Body of pancreas (tissue), 4 donors: ENCODE results near the gene CAMK2D. TPM values are rescaled to one million over a fixed set of nuclear protein-coding genes. Genes with fewer than 3 reads are reported as not detected.

Experiments used
- ATAC-seq: fragments of 150-250 bp; one replicate; pipeline ENCODE4 v1.9.1; 2016
- DNase-seq, 4 donors: peaks; one replicate each; pipeline ENCODE4 v3.0.0-alpha.2; 2019
- H3K27ac ChIP-seq, 4 donors: fragments of 200-600 bp; sonication (generic); 1 replicate in 3 of 4; 2 replicates in 1 of 4; pipeline versions ENCODE4 v1.5.1 to v1.6.1; 2016 to 2019; ENCODE audit warnings: mild to moderate bottlenecking in 1 of 4, mixed read lengths in 1 of 4, moderate library complexity in 1 of 4
- H3K27me3 ChIP-seq, 2 donors: fragments of 200-600 bp; sonication (generic); one replicate each; pipeline ENCODE4 v1.6.0; 2016; ENCODE audit warnings: mild to moderate bottlenecking in 1 of 2
- H3K36me3 ChIP-seq, 2 donors: fragments of 200-600 bp; sonication (generic); replicated peaks in 1 of 2; 2 replicates each; pipeline ENCODE4 v1.5.1; 2016; ENCODE audit warnings: low read depth in 2 of 2; ENCODE audit not compliant: insufficient read depth in 1 of 2
- H3K4me1 ChIP-seq: fragments of 200-600 bp; sonication (generic); one replicate; pipeline ENCODE4 v1.6.0; 2016
- H3K4me3 ChIP-seq, 2 donors: fragments of 200-600 bp; sonication (generic); 1 replicate in 1 of 2; 2 replicates in 1 of 2; pipeline ENCODE4 v1.5.1; 2016 to 2019
- H3K9me3 ChIP-seq, 3 donors: fragments of 200-600 bp; sonication (generic); 1 replicate in 2 of 3; 2 replicates in 1 of 3; pipeline ENCODE4 v1.5.1; 2016
- POLR2A ChIP-seq, 3 donors: fragments of 450-650 bp; IDR thresholded peaks; one replicate each; pipeline ENCODE4 v1.6.1; 2016; ENCODE audit warnings: antibody characterized with exemption in 3 of 3, mild to moderate bottlenecking in 2 of 3
- WGBS, 2 donors: methylation state at CpG; one replicate each; pipeline ENCODE4 v1.1.5; 2017; 5-methylcytosine and 5-hydroxymethylcytosine counted together
- intact Hi-C: fragments of 100-400 bp; cut with DNase I; formaldehyde crosslinking; loops from one replicate; pipeline ENCODE4 v1.15.1; 2023
- total RNA-seq, 2 donors: library from RNA; depleted of rRNA; stranded (reverse); fragments of >200 nt; gene quantifications; one replicate each; pipeline ENCODE4 v1.1.0, GENCODE V29; 2016
- TF ChIP-seq, protein P1 (sequence below), 7 experiments: fragments of 450-650 bp in 4 of 7; fragments of 200-600 bp in 3 of 7; sonication (generic) in 3 of 7; IDR thresholded peaks; one replicate each; pipeline ENCODE4 v1.5.1; 2016 to 2019; ENCODE audit warnings: antibody characterized with exemption in 7 of 7

The CAMK2D gene
- total RNA-seq, 2 donors from 2014 or later, result 25.7 to 29.3 TPM

- Histone ChIP-seq H3K27ac (no peak overlapping the region), H3K4me1 (no peaks in the 10 kb centered on the region), H3K4me3 (no peak overlapping the region), H3K9me3 (no peaks in the 10 kb centered on the region), H3K36me3 (no peaks in the 10 kb centered on the region), H3K27me3 (no peaks in the 10 kb centered on the region)
- TF ChIP-seq, protein P1, sequence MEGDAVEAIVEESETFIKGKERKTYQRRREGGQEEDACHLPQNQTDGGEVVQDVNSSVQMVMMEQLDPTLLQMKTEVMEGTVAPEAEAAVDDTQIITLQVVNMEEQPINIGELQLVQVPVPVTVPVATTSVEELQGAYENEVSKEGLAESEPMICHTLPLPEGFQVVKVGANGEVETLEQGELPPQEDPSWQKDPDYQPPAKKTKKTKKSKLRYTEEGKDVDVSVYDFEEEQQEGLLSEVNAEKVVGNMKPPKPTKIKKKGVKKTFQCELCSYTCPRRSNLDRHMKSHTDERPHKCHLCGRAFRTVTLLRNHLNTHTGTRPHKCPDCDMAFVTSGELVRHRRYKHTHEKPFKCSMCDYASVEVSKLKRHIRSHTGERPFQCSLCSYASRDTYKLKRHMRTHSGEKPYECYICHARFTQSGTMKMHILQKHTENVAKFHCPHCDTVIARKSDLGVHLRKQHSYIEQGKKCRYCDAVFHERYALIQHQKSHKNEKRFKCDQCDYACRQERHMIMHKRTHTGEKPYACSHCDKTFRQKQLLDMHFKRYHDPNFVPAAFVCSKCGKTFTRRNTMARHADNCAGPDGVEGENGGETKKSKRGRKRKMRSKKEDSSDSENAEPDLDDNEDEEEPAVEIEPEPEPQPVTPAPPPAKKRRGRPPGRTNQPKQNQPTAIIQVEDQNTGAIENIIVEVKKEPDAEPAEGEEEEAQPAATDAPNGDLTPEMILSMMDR (IDR thresholded peaks at IDR 0.05), result no peak
- no peak for TF ChIP-seq POLR2A (IDR thresholded peaks at IDR 0.05)
- no peak for DNase-seq
- no peak for ATAC-seq
- 71 to 76% methylated on average over 1 of the region's 1 CpG for WGBS, 2 donors
- intact Hi-C loops, result no loop called here
Measured at GRCh38 chr4:113591982-113592381, 169.6 kb downstream of the CAMK2D start.

- intact Hi-C loops, result no loop called here
- no peaks in the 10 kb centered on the region for H3K27me3 ChIP-seq
- no peaks in the 10 kb centered on the region for H3K9me3 ChIP-seq
- no peak for ATAC-seq
- WGBS, 2 donors, result 97 to 98% methylated on average over 4 of the region's 4 CpGs
- no peak overlapping the region for H3K27ac ChIP-seq
- no peak for TF ChIP-seq POLR2A (IDR thresholded peaks at IDR 0.05)
- TF ChIP-seq, protein P1 (IDR thresholded peaks at IDR 0.05), result no peak
- H3K36me3 ChIP-seq, result no peaks in the 10 kb centered on the region
- DNase-seq, result no peak
- peaks cover 6% of the 10 kb centered on the region for H3K4me1 ChIP-seq
- H3K4me3 ChIP-seq, result no peak overlapping the region
Measured at GRCh38 chr4:113588895-113589668, 172.5 kb downstream of the CAMK2D start.

DNA sequence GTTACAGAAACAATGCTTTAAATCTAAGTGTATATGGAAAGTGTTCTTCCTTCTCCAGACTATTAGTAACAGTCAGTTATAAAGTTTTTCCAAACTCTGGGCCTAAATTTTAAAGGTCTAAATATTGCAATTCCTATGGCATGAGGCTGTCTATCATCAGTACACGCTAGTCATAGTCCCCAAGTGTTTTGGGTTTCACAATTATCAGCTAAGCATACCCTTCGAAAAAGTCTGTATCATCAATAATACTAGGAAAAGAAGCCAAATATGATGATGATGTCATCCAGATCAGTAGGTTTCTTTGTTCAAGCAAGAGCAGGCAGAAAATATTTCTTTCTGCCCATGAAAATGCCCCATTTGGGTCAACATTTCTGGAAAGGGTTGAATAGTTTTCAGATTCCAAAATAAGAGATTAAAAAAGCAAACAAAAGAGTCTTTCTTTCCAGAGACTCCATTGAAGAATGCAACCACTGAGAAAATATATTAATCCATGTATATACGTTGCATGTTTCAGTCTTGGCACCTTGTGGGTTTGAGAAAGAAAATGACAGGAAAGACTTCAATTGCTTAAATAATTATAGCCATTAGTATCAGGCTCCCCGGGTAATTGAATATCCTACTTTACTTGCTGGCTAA lies 173.8 kb downstream of the CAMK2D start:
- TF ChIP-seq, protein P1 (IDR thresholded peaks at IDR 0.05), result no peak
- TF ChIP-seq POLR2A (IDR thresholded peaks at IDR 0.05), result no peak
- no peaks in the 10 kb centered on the region for H3K36me3 ChIP-seq
- DNase-seq (no peak), ATAC-seq (no peak)
- intact Hi-C loops, result no loop called here
- no peak overlapping the region for H3K27ac ChIP-seq
- no peaks in the 10 kb centered on the region for H3K9me3 ChIP-seq
- WGBS, 2 donors, result 38 to 51% methylated on average over 4 of the region's 4 CpGs
- H3K27me3 ChIP-seq, result no peaks in the 10 kb centered on the region
- H3K4me3 ChIP-seq, result no peak overlapping the region
- peaks cover 7% of the 10 kb centered on the region for H3K4me1 ChIP-seq

GRCh38 chr4:113587156-113587555 lies 174.4 kb downstream of the CAMK2D start:
- Histone ChIP-seq H3K4me1 (peaks cover 7% of the 10 kb centered on the region), H3K36me3 (no peaks in the 10 kb centered on the region), H3K9me3 (no peaks in the 10 kb centered on the region), H3K27me3 (no peaks in the 10 kb centered on the region), H3K4me3 (no peak overlapping the region), H3K27ac (no peak overlapping the region)
- DNase-seq (no peak), ATAC-seq (no peak)
- 95 to 97% methylated on average over 2 of the region's 2 CpGs for WGBS, 2 donors
- intact Hi-C loops, result no loop called here
- TF ChIP-seq, protein P1 (IDR thresholded peaks at IDR 0.05), result no peak
- TF ChIP-seq POLR2A (IDR thresholded peaks at IDR 0.05), result no peak
